ENCODE results near the gene RPRD1B.

Gene RPRD1B

GRCh38 chr20:38050686-38051085 lies 17.1 kb downstream of the RPRD1B start:
- no peak for DNase-seq (ENCODE audit: low read depth)
- TF ChIP-seq, protein P1, sequence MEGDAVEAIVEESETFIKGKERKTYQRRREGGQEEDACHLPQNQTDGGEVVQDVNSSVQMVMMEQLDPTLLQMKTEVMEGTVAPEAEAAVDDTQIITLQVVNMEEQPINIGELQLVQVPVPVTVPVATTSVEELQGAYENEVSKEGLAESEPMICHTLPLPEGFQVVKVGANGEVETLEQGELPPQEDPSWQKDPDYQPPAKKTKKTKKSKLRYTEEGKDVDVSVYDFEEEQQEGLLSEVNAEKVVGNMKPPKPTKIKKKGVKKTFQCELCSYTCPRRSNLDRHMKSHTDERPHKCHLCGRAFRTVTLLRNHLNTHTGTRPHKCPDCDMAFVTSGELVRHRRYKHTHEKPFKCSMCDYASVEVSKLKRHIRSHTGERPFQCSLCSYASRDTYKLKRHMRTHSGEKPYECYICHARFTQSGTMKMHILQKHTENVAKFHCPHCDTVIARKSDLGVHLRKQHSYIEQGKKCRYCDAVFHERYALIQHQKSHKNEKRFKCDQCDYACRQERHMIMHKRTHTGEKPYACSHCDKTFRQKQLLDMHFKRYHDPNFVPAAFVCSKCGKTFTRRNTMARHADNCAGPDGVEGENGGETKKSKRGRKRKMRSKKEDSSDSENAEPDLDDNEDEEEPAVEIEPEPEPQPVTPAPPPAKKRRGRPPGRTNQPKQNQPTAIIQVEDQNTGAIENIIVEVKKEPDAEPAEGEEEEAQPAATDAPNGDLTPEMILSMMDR (IDR thresholded peaks at IDR 0.05; ENCODE audit: control insufficient read depth, extremely low read depth, insufficient read depth): no peak
- H3K4me3 ChIP-seq (ENCODE audit: low read depth, low read length): no peak overlapping the region

GRCh38 chr20:38052870-38053269 lies 19.3 kb downstream of the RPRD1B start:
- no peak for DNase-seq (ENCODE audit: low read depth)
- H3K4me3 ChIP-seq (ENCODE audit: low read depth, low read length): no peak overlapping the region
- TF ChIP-seq, protein P1 (IDR thresholded peaks at IDR 0.05; ENCODE audit: control insufficient read depth, extremely low read depth, insufficient read depth): no peak

- H3K4me3 ChIP-seq (ENCODE audit: low read depth, low read length): no peak overlapping the region
- no peak for DNase-seq (ENCODE audit: low read depth)
- TF ChIP-seq, protein P1 (IDR thresholded peaks at IDR 0.05; ENCODE audit: control insufficient read depth, extremely low read depth, insufficient read depth): no peak
Measured at GRCh38 chr20:38054647-38055046, 21.1 kb downstream of the RPRD1B start.

- TF ChIP-seq, protein P1 (IDR thresholded peaks at IDR 0.05; ENCODE audit: control insufficient read depth, extremely low read depth, insufficient read depth): no peak
- no peak for DNase-seq (ENCODE audit: low read depth)
- no peak overlapping the region for H3K4me3 ChIP-seq (ENCODE audit: low read depth, low read length)
Measured at GRCh38 chr20:38055294-38055693, 21.7 kb downstream of the RPRD1B start.

DNA sequence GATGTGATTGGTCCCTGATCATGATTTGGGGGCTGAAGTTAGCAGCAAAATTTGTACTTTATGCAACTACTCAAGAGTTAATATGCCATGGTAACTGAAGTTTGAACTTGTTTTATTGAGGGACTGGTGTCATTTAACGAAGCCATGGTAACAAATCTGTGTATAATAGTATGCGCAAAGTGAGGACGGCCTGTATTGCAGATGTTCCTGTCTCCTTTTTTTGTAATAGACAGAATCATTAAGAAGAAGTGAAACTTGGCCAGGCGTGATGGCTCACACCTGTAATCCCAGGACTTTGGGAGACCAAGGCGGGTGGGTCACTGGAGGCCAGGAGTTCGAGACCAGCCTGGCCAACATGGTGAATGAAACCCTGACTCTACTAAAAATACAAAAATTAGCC lies 22.3 kb downstream of the RPRD1B start:
- no peak overlapping the region for H3K4me3 ChIP-seq (ENCODE audit: low read depth, low read length)
- no peak for DNase-seq (ENCODE audit: low read depth)
- TF ChIP-seq, protein P1 (IDR thresholded peaks at IDR 0.05; ENCODE audit: control insufficient read depth, extremely low read depth, insufficient read depth): no peak

DNA sequence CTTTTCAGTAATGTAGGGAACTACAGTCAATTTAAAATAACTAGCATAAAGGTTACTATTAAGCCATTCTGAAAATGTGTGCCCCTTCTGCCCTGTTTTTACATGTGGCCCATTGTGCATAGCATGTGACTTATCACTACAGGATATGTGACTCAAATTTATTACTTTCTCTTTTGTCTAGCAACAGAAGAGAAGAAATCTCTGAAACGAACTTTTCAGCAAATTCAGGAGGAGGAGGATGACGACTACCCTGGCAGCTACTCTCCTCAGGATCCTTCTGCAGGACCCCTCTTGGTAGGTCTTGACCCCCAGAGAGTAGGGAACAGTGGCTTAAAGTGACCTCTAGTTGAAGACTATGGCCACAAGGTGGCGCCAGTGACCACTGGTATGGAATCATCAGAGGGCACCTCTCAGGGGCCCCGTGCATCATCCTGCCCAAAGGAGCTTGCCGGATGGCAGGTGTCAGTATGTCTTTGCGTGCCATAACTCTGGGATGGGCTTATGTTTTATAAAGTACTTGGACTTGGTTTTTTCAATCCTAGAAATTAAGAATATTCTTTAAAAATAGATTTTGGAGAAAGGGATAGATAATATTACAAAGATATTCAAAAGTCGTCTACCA lies 23.9 kb downstream of the RPRD1B start:
- TF ChIP-seq, protein P1 (IDR thresholded peaks at IDR 0.05; ENCODE audit: control insufficient read depth, extremely low read depth, insufficient read depth): peak; percentile 86
- no peak for DNase-seq (ENCODE audit: low read depth)
- no peak overlapping the region for H3K4me3 ChIP-seq (ENCODE audit: low read depth, low read length)

GRCh38 chr20:38059832-38060231 lies 26.3 kb downstream of the RPRD1B start:
- TF ChIP-seq, protein P1 (IDR thresholded peaks at IDR 0.05; ENCODE audit: control insufficient read depth, extremely low read depth, insufficient read depth): no peak
- no peak overlapping the region for H3K4me3 ChIP-seq (ENCODE audit: low read depth, low read length)
- peak; percentile 62 for DNase-seq (ENCODE audit: low read depth)

All from LNCaP clone FGC (cell line).